GM19467 (cell line): ENCODE measurements around the gene ENDOV.

ENCODE experiments used
- ATAC-seq: cut with Tn5 transposase; IDR thresholded peaks from one replicate; pipeline ENCODE4 v1.9.1; 2021; ENCODE audit warnings: mild to moderate bottlenecking, moderate library complexity; ENCODE audit not compliant: unreplicated experiment

ENDOV gene

GRCh38 chr17:80414508-80414802, 512 bp upstream of the ENDOV start:
- ATAC-seq: no peak

- no peak for ATAC-seq
These were observed 715 bp downstream of the ENDOV start for GRCh38 chr17:80415626-80416137.

DNA sequence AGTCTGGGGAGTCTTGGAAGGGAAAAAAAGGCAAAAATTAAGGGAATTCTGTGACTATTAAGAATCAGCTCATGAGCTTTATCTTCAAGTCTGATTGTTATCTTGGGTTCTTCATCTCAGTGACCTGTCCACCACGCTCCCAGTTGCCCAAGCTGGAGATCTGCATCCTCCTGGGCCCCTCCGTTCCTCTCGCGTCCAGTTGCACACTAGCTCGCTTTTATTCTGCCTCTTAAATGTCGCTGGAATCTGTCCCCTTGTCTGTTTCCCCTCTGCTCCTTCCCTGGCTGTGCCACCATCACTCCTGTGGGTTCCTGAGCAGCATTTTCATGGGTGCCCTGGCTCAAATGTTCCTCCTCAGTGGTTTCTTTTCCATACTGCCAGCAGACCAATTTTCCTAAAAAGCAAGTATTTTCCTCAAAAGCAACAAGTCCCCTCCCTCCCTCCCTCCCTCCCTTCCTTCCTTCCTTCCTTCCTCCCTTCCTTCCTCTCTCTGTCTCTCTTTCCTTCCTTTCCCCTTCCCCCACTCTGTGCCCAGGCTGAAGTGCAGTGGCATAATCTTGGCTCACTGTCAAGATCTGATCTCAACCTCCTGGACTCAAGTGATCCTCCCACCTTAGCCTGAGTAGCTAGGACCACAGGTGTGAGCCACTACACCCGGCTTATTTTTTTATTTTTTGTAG, 1.4 kb downstream of the ENDOV start:
- no peak for ATAC-seq

DNA sequence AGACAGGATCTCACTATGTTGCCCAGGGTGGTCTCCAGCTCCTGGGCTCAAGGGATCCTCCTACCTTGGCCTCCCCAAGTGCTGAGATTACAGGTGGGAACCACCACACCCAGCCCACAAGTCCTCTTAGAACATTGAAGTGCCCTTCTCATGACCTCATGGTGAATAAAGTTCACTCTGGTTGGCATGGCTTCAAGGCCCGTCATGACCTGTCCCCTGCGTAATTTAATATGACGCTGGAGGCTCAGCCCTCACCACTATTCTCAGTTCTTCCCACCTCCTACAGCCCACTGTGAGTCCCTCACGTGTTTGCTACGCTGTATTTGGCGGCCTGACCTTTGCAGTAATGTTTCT, 1.9 kb downstream of the ENDOV start:
- ATAC-seq: no peak

- no peak for ATAC-seq
These were observed 3.6 kb downstream of the ENDOV start for GRCh38 chr17:80418589-80418988.

DNA sequence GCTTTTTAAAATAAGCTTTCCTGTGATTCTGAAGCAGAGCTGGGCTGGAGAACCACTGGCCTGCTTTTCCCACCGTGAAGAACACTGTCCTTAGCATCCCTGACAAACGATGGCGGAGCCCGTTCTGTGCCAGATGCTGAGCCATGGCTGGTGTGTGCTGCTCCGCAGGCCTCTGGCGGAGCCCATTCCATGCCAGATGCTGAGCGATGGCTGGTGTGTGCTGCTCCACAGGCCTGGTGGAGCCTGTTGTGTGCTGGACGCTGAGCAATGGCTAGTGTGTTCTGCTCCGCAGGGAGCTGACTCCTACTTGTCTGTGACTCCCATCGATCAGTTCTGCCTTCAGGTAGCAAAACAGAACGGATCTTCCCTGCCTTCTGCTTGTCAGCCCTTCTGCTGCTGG, 4.3 kb downstream of the ENDOV start:
- no peak for ATAC-seq

- no peak for ATAC-seq
These were observed 6.6 kb downstream of the ENDOV start for GRCh38 chr17:80421381-80422090.

DNA sequence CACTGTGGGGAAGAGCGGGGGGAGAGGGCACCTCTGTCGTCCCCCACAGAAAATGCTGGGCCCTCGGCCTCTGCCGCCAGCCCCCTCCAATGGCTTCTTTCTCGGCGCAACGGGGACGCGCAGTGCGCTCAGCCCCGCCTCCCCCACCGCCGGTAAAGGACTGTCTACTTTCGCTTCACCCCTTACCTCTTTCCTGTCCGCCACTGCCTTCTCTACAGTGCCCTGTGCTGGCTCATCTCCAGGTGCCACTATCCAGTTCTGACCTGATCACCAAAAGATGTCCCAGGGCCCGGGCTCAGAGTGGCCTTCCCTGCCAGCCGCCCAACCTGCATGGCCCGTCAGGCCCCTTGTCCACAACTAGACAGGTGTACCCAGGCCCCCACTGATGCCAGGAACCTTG, 7.3 kb downstream of the ENDOV start:
- ATAC-seq: no peak

GRCh38 chr17:80422981-80423380, 8.0 kb downstream of the ENDOV start:
- ATAC-seq: no peak

- no peak for ATAC-seq
These were observed 8.7 kb downstream of the ENDOV start for GRCh38 chr17:80423536-80424225.

DNA sequence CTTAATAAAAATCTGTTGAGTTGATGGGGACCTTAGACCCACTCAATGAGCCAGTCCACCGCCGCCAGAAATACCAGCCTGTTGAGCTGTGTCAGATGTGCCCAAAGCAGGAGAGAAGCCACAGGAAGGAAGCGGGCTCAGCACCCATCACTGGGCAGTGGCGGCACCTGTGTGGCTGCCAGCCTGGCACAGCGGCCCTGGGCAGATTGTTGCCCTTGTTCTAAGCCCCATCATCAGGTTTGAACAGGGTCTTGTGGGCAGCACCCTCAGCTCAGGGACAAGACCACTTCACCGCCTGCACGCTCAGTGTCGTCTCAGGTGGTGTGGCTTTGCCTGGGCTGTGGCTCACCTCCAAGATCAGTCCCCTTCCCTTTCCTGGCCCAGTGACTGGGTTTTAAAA, 9.3 kb downstream of the ENDOV start:
- ATAC-seq: no peak

DNA sequence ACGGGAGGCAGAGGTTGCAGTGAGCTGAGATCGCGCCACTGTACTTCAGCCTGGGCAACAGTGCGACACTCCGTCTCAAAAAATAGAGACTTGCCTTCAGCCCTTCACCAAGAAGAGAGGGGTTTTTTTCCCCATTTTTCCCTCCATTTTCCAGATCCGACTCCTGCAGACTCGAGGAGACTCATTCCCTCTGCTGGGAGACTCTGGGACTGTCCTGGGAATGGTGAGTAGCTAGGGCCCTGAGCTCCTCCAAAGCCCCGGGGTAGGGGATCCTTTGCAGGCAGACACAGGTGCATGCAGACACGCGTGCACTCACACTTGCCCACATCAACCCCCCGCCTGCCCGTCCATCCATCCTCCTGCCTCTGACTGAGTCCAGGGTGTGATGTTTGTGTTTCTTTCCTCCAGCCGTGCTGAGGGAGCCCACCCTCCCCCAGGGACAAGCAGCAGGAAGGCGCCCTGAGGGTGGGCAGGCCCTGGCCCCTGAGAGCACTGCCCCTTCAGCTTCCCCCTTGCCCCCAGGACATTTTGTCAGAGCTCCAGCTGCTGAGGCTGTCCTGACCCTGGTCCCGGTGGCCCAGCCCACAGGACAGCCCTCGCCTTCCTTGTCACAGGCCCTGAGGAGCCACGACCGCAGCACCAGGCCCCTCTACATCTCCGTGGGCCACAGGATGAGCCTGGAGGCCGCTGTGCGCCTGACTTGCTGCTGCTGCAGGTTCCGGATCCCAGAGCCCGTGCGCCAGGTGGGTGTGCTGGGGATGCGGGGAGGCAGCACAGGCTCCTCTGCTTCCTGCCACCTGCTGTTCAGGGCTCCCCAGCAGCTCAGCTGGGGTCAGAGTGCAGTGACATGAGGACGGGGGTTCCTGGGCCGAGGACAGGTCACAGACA, 10.2 kb downstream of the ENDOV start:
- no peak for ATAC-seq

GRCh38 chr17:80425835-80426426, 11.0 kb downstream of the ENDOV start:
- no peak for ATAC-seq

DNA sequence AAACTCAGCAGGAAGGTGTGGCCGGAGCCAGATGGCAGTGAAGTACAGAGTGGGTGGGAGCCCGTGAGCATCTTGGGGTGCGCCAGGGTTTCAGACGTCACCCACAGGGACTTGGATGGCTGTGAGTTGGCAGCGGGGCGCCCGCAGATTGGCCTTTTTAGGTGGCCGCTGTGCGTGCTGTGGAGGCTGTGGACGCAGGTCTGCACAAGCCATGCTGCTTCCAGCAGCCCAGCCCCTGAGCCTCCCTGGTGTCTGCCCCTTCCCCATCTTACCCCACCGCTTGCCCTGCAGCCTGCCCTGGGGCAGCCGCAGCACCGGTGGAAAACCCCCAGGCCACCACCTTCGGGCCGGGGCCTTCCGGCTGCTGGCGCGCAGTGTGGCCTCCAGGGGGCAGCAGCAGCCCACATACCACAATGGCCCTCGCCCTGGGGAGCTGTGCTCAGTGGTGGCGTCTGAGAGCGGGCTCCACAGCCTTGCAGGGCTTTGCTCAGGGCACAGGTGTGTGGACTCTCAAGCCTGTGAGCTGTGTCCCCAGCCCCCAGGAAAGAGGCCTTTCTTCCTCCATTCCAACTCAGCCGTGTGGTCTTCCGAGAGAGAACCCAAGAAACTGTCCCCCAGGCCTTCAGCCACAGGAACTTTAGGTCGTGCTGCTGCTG, 11.8 kb downstream of the ENDOV start:
- no peak for ATAC-seq

GRCh38 chr17:80427366-80428282, 12.7 kb downstream of the ENDOV start:
- ATAC-seq: no peak

- no peak for ATAC-seq
These were observed 13.4 kb downstream of the ENDOV start for GRCh38 chr17:80428363-80428762.

DNA sequence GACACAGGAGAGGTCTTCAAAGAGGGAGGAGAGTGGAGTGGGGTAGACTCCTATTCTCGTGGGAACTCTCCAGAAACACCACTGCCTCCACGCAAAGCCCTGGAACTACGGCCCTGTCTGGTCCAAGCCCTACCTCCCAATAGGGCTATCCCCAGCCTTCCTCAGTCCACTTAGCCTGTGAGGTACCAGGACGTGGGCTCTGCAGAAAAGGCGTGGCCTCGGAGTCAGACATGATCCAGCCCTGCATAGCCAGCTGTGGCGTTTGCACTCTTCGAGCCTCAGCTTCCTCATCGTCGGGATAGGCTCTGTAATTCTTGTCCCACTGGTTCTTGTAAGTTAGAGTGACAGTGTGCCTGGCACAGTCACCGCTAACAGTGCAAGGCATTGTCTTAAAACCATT, 13.8 kb downstream of the ENDOV start:
- ATAC-seq: no peak

GRCh38 chr17:80429356-80430275, 14.6 kb downstream of the ENDOV start:
- ATAC-seq: no peak
